BJ (cell line): ENCODE data around the gene MARCHF5. TPM values are rescaled to one million over a fixed set of nuclear protein-coding genes. Genes with fewer than 3 reads are reported as not detected.

Source experiments
- CTCF ChIA-PET: fragments of 350-600 bp; formaldehyde crosslinking; extraction: SDS; loops from one replicate; lab custom pipeline; 2021; ENCODE audit warnings: antibody characterized with exemption, inconsistent platforms; lab: Yijun Ruan, JAX
- POLR2A ChIA-PET: fragments of 300-600 bp; sonication (Branson Sonifier 250); formaldehyde crosslinking; extraction: SDS; loops from one replicate; lab custom pipeline; 2021; ENCODE audit warnings: antibody characterized with exemption; lab: Charles Lee
- DNase-seq: peaks from one replicate; pipeline ENCODE4 v3.0.0-alpha.2; 2011; ENCODE audit warnings: low read depth
- H3K27me3 ChIP-seq: 2 replicates; pipeline ENCODE4 v1.6.0; 2011; ENCODE audit warnings: low read length; ENCODE audit not compliant: control insufficient read depth, insufficient read depth
- H3K36me3 ChIP-seq: 2 replicates; pipeline ENCODE4 v1.5.1; 2011; ENCODE audit warnings: low read length; ENCODE audit not compliant: control insufficient read depth, insufficient read depth
- H3K4me3 ChIP-seq: 2 replicates; pipeline ENCODE4 v1.5.1; 2011; ENCODE audit warnings: low read depth, mild to moderate bottlenecking, control low read depth, low read length
- polyA plus RNA-seq: library from polyadenylated mRNA; depleted of rRNA; stranded (reverse); fragments of >200 nt; gene quantifications from 2 replicates; pipeline ENCODE4 v1.2.3, GENCODE V29; 2011
- TF ChIP-seq, protein P1 (sequence below): IDR thresholded peaks from 2 replicates; pipeline ENCODE4 v1.5.1; 2011; ENCODE audit warnings: low read depth, mild to moderate bottlenecking, control low read depth, inconsistent platforms, low read length, moderate library complexity; ENCODE audit not compliant: insufficient read depth

The MARCHF5 gene
- polyA plus RNA-seq, 1 experiment = 13.1 TPM

DNA sequence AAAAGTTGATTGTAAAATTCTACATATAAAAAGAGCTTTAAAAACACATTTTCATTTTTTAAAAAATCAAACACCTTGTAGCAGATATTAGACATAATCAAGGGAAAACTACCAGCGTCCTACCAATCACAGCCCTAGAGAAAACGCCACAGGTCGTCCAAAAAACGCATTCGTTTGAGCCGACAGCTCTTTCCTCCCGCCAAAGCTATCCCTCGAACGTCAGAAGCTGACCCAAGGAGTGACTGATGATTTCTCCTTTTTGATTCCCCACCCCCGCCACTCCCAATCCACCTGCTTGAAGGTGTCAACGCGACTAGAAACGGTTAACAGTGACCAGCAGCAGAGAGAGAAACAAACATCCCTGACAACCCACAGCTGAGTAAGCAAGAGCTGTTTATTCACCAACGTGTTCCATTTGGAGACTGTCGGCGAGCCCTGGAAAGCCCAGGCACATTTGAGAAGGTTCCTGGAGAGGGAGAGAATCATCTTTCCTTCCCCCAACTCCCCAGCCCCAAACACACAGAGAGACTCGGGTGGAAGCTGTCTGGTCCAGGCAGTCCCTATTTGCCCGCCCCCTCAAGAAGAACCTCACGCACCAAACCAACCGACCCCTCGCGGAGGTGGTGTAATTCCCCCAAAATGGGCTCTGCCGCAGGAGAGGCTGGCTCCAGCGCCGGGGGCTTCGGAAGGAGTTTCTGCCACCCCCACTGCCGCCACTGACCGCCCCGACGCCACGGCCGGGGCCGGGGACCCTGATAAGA is 711 bp upstream of the MARCHF5 start:
- ChIA-PET CTCF (interaction anchor here (0.6 to 3.0 kb wide), 10 partner anchors 16 to 572 kb away, joined by 3 to 29 read pairs (median 4); no protein-coding TSS in a partner anchor), POLR2A (interaction anchor here (0.5 to 0.7 kb wide), 3 partner anchors 56 to 223 kb away, joined by 3 to 6 read pairs (median 4); no protein-coding TSS in a partner anchor)
- no peaks in the 10 kb centered on the region for H3K27me3 ChIP-seq
- TF ChIP-seq, protein P1, sequence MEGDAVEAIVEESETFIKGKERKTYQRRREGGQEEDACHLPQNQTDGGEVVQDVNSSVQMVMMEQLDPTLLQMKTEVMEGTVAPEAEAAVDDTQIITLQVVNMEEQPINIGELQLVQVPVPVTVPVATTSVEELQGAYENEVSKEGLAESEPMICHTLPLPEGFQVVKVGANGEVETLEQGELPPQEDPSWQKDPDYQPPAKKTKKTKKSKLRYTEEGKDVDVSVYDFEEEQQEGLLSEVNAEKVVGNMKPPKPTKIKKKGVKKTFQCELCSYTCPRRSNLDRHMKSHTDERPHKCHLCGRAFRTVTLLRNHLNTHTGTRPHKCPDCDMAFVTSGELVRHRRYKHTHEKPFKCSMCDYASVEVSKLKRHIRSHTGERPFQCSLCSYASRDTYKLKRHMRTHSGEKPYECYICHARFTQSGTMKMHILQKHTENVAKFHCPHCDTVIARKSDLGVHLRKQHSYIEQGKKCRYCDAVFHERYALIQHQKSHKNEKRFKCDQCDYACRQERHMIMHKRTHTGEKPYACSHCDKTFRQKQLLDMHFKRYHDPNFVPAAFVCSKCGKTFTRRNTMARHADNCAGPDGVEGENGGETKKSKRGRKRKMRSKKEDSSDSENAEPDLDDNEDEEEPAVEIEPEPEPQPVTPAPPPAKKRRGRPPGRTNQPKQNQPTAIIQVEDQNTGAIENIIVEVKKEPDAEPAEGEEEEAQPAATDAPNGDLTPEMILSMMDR = no peak
- no peaks in the 10 kb centered on the region for H3K36me3 ChIP-seq
- H3K4me3 ChIP-seq = peak overlapping the region; percentile 100
- DNase-seq = no peak

DNA sequence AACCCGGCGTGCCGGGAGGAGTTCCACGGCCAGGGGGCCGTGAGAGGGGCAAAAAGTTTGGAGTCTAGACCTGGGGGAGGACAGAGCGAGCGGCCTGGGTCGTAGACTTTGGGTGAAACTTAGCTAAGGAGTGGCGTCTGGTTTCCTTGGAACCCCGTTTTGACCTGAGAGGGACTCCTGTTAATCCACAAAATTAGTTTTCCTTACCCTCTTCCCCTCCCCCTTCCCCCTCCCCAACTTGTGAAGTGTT is 574 bp downstream of the MARCHF5 start:
- Histone ChIP-seq H3K27me3 (no peaks in the 10 kb centered on the region), H3K36me3 (no peaks in the 10 kb centered on the region), H3K4me3 (peak overlapping the region; percentile 100)
- CTCF ChIA-PET = interaction anchor here (0.6 to 3.0 kb wide), 9 partner anchors 17 to 205 kb away, joined by 3 to 29 read pairs (median 3); no protein-coding TSS in a partner anchor
- TF ChIP-seq, protein P1 = no peak
- DNase-seq = no peak
- POLR2A ChIA-PET = no interaction called here

DNA sequence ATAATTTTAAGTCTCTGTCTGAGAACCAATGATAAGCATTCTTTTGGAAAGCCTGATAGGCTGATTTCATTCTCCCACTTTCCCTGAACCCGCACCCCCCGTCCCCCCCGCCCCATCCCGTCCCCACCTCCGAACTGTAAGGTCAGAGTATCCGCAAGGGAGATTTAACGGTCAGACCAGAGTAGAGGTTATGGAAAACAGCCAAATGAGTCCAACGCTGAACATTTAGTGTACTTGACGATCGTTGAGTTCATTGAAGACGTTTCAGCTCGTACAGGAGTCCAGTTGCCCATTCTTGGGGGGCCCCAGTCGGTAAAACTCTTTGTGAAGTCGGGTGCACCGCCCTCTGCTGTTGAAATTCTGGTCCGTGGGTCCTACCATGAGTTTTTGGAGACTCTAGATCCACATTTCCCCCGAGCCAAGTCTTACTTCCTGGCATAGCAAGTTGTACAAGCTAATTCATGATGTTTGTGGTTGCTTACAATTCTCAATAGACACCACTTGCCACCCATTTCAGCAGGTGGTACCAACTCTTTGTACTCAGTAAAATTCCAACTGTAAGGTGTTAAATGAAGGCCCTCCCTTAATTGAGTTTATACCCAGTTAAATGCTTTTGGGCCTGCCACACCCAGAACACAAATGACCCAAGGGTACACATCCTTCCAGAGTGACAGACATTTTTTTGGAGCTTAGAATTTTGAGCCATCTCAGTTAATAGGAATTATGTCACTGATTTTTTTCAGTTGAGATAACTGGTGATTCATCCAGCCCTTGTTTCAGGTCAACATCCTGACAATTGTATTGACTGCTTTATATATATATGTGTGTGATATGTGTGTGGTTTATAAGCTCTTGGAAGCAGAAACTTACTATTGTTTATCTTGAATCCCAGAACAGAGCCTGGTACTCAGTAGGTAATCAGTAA is 1.2 kb downstream of the MARCHF5 start:
- ChIA-PET CTCF (interaction anchor here (0.6 to 3.0 kb wide), 8 partner anchors 9 to 206 kb away, joined by 3 to 29 read pairs (median 4); no protein-coding TSS in a partner anchor), POLR2A (interaction anchor here (0.6 kb wide), 1 partner anchor 22 kb away, joined by 3 read pairs; no protein-coding TSS in a partner anchor)
- H3K36me3 ChIP-seq = no peaks in the 10 kb centered on the region
- no peak for DNase-seq
- peak overlapping the region; percentile 100 for H3K4me3 ChIP-seq
- TF ChIP-seq, protein P1 = peak; percentile 64
- H3K27me3 ChIP-seq = no peaks in the 10 kb centered on the region

DNA sequence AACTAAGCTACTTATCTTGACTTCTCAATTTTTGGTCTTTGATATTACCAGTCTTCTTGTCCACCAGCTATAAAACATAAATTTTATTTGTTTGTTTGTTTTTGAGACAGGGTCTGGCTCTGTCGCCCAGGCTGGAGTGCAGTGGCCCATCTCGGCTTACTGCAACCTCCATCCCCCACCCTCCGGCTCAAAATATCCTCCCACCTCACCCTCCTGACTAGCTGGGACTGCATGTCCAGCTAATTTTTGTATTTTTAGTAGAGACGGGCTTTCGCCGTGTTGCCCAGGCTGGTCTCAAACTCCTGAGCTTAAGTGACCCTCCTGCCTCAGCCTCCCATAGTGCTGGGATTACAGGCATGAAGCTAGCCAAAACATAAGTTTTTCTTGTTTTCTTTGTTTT is 7.5 kb downstream of the MARCHF5 start:
- CTCF ChIA-PET = interaction anchor here (0.9 kb wide), 1 partner anchor 214 kb away, joined by 3 read pairs; no protein-coding TSS in a partner anchor
- Histone ChIP-seq H3K4me3 (no peak overlapping the region), H3K27me3 (no peaks in the 10 kb centered on the region), H3K36me3 (no peaks in the 10 kb centered on the region)
- TF ChIP-seq, protein P1 = no peak
- POLR2A ChIA-PET = interaction anchor here (0.5 kb wide), 1 partner anchor 48 kb away, joined by 3 read pairs; no protein-coding TSS in a partner anchor
- no peak for DNase-seq

DNA sequence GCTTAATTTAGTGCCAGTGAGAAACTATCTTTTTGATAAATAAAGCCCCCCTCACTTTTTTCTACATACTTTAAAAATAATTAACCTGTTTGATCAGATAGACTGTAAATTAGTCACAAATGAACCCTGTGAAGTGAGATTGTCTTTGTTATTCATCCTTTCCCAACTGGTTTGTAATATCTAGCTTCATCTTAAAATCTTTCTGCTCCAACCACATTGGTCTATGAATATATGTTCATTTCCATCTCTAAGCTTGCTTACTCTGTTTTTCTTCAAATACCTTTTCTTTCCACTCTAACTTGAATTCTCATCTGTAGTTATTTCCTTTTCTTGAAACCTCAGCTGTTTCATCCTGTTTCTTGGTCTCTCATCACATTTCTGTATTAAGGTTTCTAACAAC is 12.1 kb downstream of the MARCHF5 start:
- ChIA-PET CTCF (interaction anchor here (0.6 kb wide), 1 partner anchor 129 kb away, joined by 4 read pairs; no protein-coding TSS in a partner anchor), POLR2A (no interaction called here)
- Histone ChIP-seq H3K4me3 (no peak overlapping the region), H3K36me3 (no peaks in the 10 kb centered on the region), H3K27me3 (no peaks in the 10 kb centered on the region)
- TF ChIP-seq, protein P1 = no peak
- DNase-seq = no peak
